ENCODE measurements around the gene UBE2E1. TPM values are rescaled to one million over a fixed set of nuclear protein-coding genes. Genes with fewer than 3 reads are reported as not detected.
"Not testable (repeated sequence)": the region's sequence is repeated elsewhere in the genome, so short reads cannot be mapped to it uniquely, and the experiment has no call there.

Gene UBE2E1
- total and polyA plus RNA-seq, 2 experiments from 2014 or later: 39.9 to 120 TPM

DNA sequence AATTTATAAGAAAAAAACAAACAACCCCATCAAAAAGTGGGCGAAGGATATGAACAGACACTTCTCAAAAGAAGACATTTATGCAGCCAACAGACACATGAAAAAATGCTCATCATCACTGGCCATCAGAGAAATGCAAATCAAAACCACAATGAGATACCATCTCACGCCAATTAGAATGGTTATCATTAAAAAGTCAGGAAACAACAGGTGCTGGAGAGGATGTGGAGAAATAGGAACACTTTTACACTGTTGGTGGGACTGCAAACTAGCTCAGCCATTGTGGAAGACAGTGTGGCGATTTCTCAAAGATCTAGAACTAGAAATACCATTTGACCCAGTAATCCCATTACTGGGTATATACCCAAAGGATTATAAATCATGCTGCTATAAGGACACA lies 106.6 kb downstream of the UBE2E1 start:
- H3K4me2 ChIP-seq; H3K4me3 ChIP-seq; H2AFZ ChIP-seq; H3K4me3 Mint-ChIP-seq; H4K20me1 ChIP-seq (replicated peaks; ENCODE audit: insufficient read depth); DNase-seq (ENCODE audit: low spot score); H3K9me3 Mint-ChIP-seq; H3K9me2 ChIP-seq (ENCODE audit: insufficient read depth); H3F3A ChIP-seq (replicated peaks; ENCODE audit: low read depth); H3K27ac Mint-ChIP-seq; H3K27ac ChIP-seq (ENCODE audit: low read depth); ATAC-seq; H3K36me3 ChIP-seq (ENCODE audit: insufficient read depth): not testable (repeated sequence)
- Histone ChIP-seq H3K4me1 (ENCODE audit: insufficient read depth) (peaks cover 10% of the 10 kb centered on the region), H3K27me3 (ENCODE audit: insufficient read depth) (peaks cover 10% of the 10 kb centered on the region), H3K79me2 (replicated peaks; ENCODE audit: insufficient read depth) (peaks cover 61% of the 10 kb centered on the region)
- Mint-ChIP-seq H3K36me3 (ENCODE audit: low read depth) (peaks cover 18% of the 10 kb centered on the region), H3K27me3 (ENCODE audit: insufficient read depth, low read depth, poor library complexity) (peaks cover 11% of the 10 kb centered on the region), H3K4me1 (peaks cover 12% of the 10 kb centered on the region)

DNA sequence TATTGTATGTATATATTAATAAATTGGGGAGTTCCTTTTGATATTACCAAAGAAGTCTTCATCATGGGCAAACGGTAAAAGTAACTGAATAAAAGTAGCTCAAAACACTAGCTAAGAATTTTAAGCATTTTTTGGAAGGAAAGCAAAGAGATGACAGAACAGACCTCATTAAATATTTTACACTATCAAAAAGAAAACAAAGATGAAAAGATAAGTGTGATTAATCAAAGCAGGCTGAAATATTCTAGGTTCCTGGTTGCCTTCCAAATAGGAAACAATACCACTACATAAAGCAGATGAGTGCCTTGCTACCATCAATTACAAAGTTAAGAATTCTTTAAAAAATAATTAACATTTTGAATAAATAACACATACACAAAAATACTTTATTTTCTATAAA lies 107.4 kb downstream of the UBE2E1 start:
- H3K9me2 ChIP-seq (ENCODE audit: insufficient read depth): no peaks in the 10 kb centered on the region
- Mint-ChIP-seq H3K36me3 (ENCODE audit: low read depth) (peaks cover 26% of the 10 kb centered on the region), H3K27me3 (ENCODE audit: insufficient read depth, low read depth, poor library complexity) (peaks cover 18% of the 10 kb centered on the region), H3K9me3 (no peaks in the 10 kb centered on the region), H3K27ac (no peak overlapping the region), H3K4me3 (no peak overlapping the region), H3K4me1 (peaks cover 12% of the 10 kb centered on the region)
- peaks cover 10% of the 10 kb centered on the region for H3K27me3 ChIP-seq (ENCODE audit: insufficient read depth)
- no peak for ATAC-seq
- no peak overlapping the region for H3K4me3 ChIP-seq
- H3K36me3 ChIP-seq (ENCODE audit: insufficient read depth): peaks cover 10% of the 10 kb centered on the region
- DNase-seq (ENCODE audit: low spot score): no peak
- H3K27ac ChIP-seq (ENCODE audit: low read depth): no peak overlapping the region
- peaks cover 6% of the 10 kb centered on the region for H3F3A ChIP-seq (replicated peaks; ENCODE audit: low read depth)
- no peak overlapping the region for H3K4me2 ChIP-seq
- peaks cover 11% of the 10 kb centered on the region for H3K4me1 ChIP-seq (ENCODE audit: insufficient read depth)
- no peak overlapping the region for H2AFZ ChIP-seq
- peaks cover 5% of the 10 kb centered on the region; the same call in 1 of the 2 replicates for H4K20me1 ChIP-seq (replicated peaks; ENCODE audit: insufficient read depth)
- H3K79me2 ChIP-seq (replicated peaks; ENCODE audit: insufficient read depth): peaks cover 70% of the 10 kb centered on the region
- TF ChIP-seq, protein P1, sequence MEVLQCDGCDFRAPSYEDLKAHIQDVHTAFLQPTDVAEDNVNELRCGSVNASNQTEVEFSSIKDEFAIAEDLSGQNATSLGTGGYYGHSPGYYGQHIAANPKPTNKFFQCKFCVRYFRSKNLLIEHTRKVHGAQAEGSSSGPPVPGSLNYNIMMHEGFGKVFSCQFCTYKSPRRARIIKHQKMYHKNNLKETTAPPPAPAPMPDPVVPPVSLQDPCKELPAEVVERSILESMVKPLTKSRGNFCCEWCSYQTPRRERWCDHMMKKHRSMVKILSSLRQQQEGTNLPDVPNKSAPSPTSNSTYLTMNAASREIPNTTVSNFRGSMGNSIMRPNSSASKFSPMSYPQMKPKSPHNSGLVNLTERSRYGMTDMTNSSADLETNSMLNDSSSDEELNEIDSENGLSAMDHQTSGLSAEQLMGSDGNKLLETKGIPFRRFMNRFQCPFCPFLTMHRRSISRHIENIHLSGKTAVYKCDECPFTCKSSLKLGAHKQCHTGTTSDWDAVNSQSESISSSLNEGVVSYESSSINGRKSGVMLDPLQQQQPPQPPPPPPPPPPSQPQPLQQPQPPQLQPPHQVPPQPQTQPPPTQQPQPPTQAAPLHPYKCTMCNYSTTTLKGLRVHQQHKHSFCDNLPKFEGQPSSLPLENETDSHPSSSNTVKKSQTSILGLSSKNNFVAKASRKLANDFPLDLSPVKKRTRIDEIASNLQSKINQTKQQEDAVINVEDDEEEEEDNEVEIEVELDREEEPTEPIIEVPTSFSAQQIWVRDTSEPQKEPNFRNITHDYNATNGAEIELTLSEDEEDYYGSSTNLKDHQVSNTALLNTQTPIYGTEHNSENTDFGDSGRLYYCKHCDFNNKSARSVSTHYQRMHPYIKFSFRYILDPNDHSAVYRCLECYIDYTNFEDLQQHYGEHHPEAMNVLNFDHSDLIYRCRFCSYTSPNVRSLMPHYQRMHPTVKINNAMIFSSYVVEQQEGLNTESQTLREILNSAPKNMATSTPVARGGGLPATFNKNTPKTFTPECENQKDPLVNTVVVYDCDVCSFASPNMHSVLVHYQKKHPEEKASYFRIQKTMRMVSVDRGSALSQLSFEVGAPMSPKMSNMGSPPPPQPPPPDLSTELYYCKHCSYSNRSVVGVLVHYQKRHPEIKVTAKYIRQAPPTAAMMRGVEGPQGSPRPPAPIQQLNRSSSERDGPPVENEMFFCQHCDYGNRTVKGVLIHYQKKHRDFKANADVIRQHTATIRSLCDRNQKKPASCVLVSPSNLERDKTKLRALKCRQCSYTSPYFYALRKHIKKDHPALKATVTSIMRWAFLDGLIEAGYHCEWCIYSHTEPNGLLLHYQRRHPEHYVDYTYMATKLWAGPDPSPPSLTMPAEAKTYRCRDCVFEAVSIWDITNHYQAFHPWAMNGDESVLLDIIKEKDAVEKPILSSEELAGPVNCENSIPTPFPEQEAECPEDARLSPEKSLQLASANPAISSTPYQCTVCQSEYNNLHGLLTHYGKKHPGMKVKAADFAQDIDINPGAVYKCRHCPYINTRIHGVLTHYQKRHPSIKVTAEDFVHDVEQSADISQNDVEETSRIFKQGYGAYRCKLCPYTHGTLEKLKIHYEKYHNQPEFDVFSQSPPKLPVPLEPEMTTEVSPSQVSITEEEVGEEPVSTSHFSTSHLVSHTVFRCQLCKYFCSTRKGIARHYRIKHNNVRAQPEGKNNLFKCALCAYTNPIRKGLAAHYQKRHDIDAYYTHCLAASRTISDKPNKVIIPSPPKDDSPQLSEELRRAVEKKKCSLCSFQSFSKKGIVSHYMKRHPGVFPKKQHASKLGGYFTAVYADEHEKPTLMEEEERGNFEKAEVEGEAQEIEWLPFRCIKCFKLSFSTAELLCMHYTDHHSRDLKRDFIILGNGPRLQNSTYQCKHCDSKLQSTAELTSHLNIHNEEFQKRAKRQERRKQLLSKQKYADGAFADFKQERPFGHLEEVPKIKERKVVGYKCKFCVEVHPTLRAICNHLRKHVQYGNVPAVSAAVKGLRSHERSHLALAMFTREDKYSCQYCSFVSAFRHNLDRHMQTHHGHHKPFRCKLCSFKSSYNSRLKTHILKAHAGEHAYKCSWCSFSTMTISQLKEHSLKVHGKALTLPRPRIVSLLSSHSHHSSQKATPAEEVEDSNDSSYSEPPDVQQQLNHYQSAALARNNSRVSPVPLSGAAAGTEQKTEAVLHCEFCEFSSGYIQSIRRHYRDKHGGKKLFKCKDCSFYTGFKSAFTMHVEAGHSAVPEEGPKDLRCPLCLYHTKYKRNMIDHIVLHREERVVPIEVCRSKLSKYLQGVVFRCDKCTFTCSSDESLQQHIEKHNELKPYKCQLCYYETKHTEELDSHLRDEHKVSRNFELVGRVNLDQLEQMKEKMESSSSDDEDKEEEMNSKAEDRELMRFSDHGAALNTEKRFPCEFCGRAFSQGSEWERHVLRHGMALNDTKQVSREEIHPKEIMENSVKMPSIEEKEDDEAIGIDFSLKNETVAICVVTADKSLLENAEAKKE (CRISPR knock-in tag; IDR thresholded peaks at IDR 0.05): no peak
- TF ChIP-seq EZH2 (IDR thresholded peaks at IDR 0.05; ENCODE audit: low read depth, unreplicated experiment): no peak
- TF ChIP-seq, protein P2, sequence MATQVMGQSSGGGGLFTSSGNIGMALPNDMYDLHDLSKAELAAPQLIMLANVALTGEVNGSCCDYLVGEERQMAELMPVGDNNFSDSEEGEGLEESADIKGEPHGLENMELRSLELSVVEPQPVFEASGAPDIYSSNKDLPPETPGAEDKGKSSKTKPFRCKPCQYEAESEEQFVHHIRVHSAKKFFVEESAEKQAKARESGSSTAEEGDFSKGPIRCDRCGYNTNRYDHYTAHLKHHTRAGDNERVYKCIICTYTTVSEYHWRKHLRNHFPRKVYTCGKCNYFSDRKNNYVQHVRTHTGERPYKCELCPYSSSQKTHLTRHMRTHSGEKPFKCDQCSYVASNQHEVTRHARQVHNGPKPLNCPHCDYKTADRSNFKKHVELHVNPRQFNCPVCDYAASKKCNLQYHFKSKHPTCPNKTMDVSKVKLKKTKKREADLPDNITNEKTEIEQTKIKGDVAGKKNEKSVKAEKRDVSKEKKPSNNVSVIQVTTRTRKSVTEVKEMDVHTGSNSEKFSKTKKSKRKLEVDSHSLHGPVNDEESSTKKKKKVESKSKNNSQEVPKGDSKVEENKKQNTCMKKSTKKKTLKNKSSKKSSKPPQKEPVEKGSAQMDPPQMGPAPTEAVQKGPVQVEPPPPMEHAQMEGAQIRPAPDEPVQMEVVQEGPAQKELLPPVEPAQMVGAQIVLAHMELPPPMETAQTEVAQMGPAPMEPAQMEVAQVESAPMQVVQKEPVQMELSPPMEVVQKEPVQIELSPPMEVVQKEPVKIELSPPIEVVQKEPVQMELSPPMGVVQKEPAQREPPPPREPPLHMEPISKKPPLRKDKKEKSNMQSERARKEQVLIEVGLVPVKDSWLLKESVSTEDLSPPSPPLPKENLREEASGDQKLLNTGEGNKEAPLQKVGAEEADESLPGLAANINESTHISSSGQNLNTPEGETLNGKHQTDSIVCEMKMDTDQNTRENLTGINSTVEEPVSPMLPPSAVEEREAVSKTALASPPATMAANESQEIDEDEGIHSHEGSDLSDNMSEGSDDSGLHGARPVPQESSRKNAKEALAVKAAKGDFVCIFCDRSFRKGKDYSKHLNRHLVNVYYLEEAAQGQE (IDR thresholded peaks at IDR 0.05; ENCODE audit: unreplicated experiment): no peak
- TF ChIP-seq ZNF114 (CRISPR knock-in tag; IDR thresholded peaks at IDR 0.05): no peak
- TF ChIP-seq, protein P3, sequence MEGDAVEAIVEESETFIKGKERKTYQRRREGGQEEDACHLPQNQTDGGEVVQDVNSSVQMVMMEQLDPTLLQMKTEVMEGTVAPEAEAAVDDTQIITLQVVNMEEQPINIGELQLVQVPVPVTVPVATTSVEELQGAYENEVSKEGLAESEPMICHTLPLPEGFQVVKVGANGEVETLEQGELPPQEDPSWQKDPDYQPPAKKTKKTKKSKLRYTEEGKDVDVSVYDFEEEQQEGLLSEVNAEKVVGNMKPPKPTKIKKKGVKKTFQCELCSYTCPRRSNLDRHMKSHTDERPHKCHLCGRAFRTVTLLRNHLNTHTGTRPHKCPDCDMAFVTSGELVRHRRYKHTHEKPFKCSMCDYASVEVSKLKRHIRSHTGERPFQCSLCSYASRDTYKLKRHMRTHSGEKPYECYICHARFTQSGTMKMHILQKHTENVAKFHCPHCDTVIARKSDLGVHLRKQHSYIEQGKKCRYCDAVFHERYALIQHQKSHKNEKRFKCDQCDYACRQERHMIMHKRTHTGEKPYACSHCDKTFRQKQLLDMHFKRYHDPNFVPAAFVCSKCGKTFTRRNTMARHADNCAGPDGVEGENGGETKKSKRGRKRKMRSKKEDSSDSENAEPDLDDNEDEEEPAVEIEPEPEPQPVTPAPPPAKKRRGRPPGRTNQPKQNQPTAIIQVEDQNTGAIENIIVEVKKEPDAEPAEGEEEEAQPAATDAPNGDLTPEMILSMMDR (conservative IDR thresholded peaks at IDR 0.05; ENCODE audit: low read depth in 2 of 2): no peak
- TF ChIP-seq, protein P4, sequence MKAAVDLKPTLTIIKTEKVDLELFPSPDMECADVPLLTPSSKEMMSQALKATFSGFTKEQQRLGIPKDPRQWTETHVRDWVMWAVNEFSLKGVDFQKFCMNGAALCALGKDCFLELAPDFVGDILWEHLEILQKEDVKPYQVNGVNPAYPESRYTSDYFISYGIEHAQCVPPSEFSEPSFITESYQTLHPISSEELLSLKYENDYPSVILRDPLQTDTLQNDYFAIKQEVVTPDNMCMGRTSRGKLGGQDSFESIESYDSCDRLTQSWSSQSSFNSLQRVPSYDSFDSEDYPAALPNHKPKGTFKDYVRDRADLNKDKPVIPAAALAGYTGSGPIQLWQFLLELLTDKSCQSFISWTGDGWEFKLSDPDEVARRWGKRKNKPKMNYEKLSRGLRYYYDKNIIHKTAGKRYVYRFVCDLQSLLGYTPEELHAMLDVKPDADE (IDR thresholded peaks at IDR 0.05): no peak
- TF ChIP-seq POLR2AphosphoS5 (IDR thresholded peaks at IDR 0.05; ENCODE audit: low read depth): no peak
- TF ChIP-seq EZH2phosphoT487 (IDR thresholded peaks at IDR 0.05; ENCODE audit: unreplicated experiment): no peak
- TF ChIP-seq CREB1 (CRISPR knock-in tag; IDR thresholded peaks at IDR 0.05; ENCODE audit: low read depth): no peak
- no peak for TF ChIP-seq NANOG (IDR thresholded peaks at IDR 0.05; ENCODE audit: borderline replicate concordance)

Measured in GM23338 (cell line).